ENCODE measurements around the gene FILIP1. TPM values are rescaled to one million over a fixed set of nuclear protein-coding genes. Genes with fewer than 3 reads are reported as not detected.

Gene FILIP1
- total and polyA plus RNA-seq, 2 donors (not counting 1 experiment from before 2014, with no cell fraction given): 0.33 to 2.3 TPM

DNA sequence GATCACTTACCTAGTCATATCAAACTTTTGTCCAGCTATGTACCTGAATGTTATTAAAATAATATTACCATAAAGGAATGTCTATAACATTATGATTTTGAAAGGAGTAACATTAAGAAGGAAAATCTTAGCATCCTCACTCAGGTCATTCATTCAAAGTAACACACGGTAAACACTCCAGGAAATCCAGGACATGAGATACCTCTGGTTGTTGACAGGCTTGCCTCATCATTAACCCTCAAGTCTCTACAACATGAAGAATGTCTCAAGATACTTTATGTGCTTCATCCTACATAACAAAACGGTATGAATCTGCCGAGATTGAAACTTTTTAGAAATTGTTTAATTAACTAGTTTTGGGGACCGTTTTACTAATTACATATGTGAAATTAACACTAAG lies 690 bp upstream of the FILIP1 start:
- no peak overlapping the region for H2AFZ ChIP-seq (ENCODE audit: low read length)
- H3K4me2 ChIP-seq (ENCODE audit: extremely low read depth, insufficient read depth, low read length): peak overlapping the region; percentile 88
- no peaks in the 10 kb centered on the region for H4K20me1 ChIP-seq (ENCODE audit: control insufficient read depth, extremely low read depth, insufficient read depth, low read length)

GRCh38 chr6:75492386-75493153 lies 1.0 kb downstream of the FILIP1 start:
- Histone ChIP-seq H3K27ac (ENCODE audit: insufficient read depth, low read length) (no peak overlapping the region), H3K36me3 (ENCODE audit: control insufficient read depth, insufficient read depth, low read length) (no peaks in the 10 kb centered on the region), H3K9me3 (ENCODE audit: control insufficient read depth, insufficient read depth, low read depth, low read length) (no peaks in the 10 kb centered on the region), H4K20me1 (ENCODE audit: control insufficient read depth, extremely low read depth, insufficient read depth, low read length) (no peaks in the 10 kb centered on the region), H3K79me2 (ENCODE audit: control insufficient read depth, insufficient read depth, low read length) (no peaks in the 10 kb centered on the region), H3K9ac (ENCODE audit: insufficient read depth, low read length) (no peak overlapping the region), H3K4me1 (ENCODE audit: control insufficient read depth, extremely low read depth, insufficient read depth, low read length) (peaks cover 2% of the 10 kb centered on the region), H2AFZ (ENCODE audit: low read length) (peak overlapping the region; percentile 22), H3K27me3 (ENCODE audit: control insufficient read depth, insufficient read depth, low read length) (no peaks in the 10 kb centered on the region), H3K4me2 (ENCODE audit: extremely low read depth, insufficient read depth, low read length) (peak overlapping the region; percentile 88), H3K4me3 (replicated peaks in 1 of 4; ENCODE audit: control extremely low read depth in 1 of 4, insufficient read depth in 1 of 4, low read depth in 3 of 4, low read length in 4 of 4) (peak overlapping the region in 2 of 4 experiments; percentile 18 to 48)
- no peak for TF ChIP-seq EZH2 (IDR thresholded peaks at IDR 0.05; ENCODE audit: low read length, missing control alignments)
- no peak for TF ChIP-seq CTCF (conservative IDR thresholded peaks at IDR 0.05 in 1 of 2, IDR thresholded peaks at IDR 0.05 in 1 of 2; ENCODE audit: low read depth in 1 of 2, low read length in 2 of 2)
- no peak for DNase-seq (ENCODE audit: low read depth in 2 of 2)

More for the DNA sequence above, 690 bp upstream of the FILIP1 start:
- H3K9me3 ChIP-seq (ENCODE audit: control insufficient read depth, insufficient read depth, low read depth, low read length): no peaks in the 10 kb centered on the region
- H3K36me3 ChIP-seq (ENCODE audit: control insufficient read depth, insufficient read depth, low read length): no peaks in the 10 kb centered on the region
- H3K4me1 ChIP-seq (ENCODE audit: control insufficient read depth, extremely low read depth, insufficient read depth, low read length): peaks cover 2% of the 10 kb centered on the region
- no peaks in the 10 kb centered on the region for H3K27me3 ChIP-seq (ENCODE audit: control insufficient read depth, insufficient read depth, low read length)
- H3K79me2 ChIP-seq (ENCODE audit: control insufficient read depth, insufficient read depth, low read length): no peaks in the 10 kb centered on the region
- no peak overlapping the region for H3K9ac ChIP-seq (ENCODE audit: insufficient read depth, low read length)
- DNase-seq (ENCODE audit: low read depth in 2 of 2): no peak
- no peak overlapping the region for H3K27ac ChIP-seq (ENCODE audit: insufficient read depth, low read length)
- H3K4me3 ChIP-seq (replicated peaks in 1 of 4; ENCODE audit: control extremely low read depth in 1 of 4, insufficient read depth in 1 of 4, low read depth in 3 of 4, low read length in 4 of 4): no peak overlapping the region
- TF ChIP-seq EZH2 (IDR thresholded peaks at IDR 0.05; ENCODE audit: low read length, missing control alignments) (no peak), CTCF (conservative IDR thresholded peaks at IDR 0.05 in 1 of 2, IDR thresholded peaks at IDR 0.05 in 1 of 2; ENCODE audit: low read depth in 1 of 2, low read length in 2 of 2) (no peak)

DNA sequence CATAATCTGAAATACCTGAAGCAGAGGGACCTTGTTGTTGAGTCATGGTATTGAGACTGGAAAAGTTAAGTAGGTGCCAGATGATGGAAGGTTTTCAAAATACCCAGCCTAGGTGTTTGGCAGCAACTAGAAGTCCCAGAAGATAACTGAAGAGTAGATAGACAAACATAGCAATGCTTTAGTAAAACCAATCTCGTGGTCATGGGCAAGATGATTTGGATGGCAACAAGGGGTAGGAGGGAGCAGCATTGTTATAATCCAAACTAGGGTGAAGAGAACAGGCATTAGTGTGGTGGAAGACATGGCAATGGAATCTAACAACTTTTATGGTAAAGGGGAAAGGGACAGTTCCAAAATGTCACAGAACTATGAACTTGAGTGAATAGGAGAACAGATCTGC lies 2.3 kb downstream of the FILIP1 start:
- no peaks in the 10 kb centered on the region for H3K79me2 ChIP-seq (ENCODE audit: control insufficient read depth, insufficient read depth, low read length)
- no peaks in the 10 kb centered on the region for H4K20me1 ChIP-seq (ENCODE audit: control insufficient read depth, extremely low read depth, insufficient read depth, low read length)
- no peak overlapping the region for H3K4me2 ChIP-seq (ENCODE audit: extremely low read depth, insufficient read depth, low read length)
- no peak for TF ChIP-seq CTCF (conservative IDR thresholded peaks at IDR 0.05 in 1 of 2, IDR thresholded peaks at IDR 0.05 in 1 of 2; ENCODE audit: low read depth in 1 of 2, low read length in 2 of 2)
- TF ChIP-seq EZH2 (IDR thresholded peaks at IDR 0.05; ENCODE audit: low read length, missing control alignments): no peak
- no peaks in the 10 kb centered on the region for H3K27me3 ChIP-seq (ENCODE audit: control insufficient read depth, insufficient read depth, low read length)
- H3K4me1 ChIP-seq (ENCODE audit: control insufficient read depth, extremely low read depth, insufficient read depth, low read length): peaks cover 2% of the 10 kb centered on the region
- H3K4me3 ChIP-seq (replicated peaks in 1 of 4; ENCODE audit: control extremely low read depth in 1 of 4, insufficient read depth in 1 of 4, low read depth in 3 of 4, low read length in 4 of 4): no peak overlapping the region
- no peaks in the 10 kb centered on the region for H3K9me3 ChIP-seq (ENCODE audit: control insufficient read depth, insufficient read depth, low read depth, low read length)
- DNase-seq (ENCODE audit: low read depth in 2 of 2): no peak
- H3K36me3 ChIP-seq (ENCODE audit: control insufficient read depth, insufficient read depth, low read length): no peaks in the 10 kb centered on the region
- H2AFZ ChIP-seq (ENCODE audit: low read length): no peak overlapping the region
- no peak overlapping the region for H3K27ac ChIP-seq (ENCODE audit: insufficient read depth, low read length)
- H3K9ac ChIP-seq (ENCODE audit: insufficient read depth, low read length): no peak overlapping the region

Data from fibroblast of lung (primary cell).